SJSA1 (cell line): ENCODE data around the gene TCF7. TPM values are rescaled to one million over a fixed set of nuclear protein-coding genes. Genes with fewer than 3 reads are reported as not detected.

Experiments used
- total RNA-seq: library from RNA; depleted of rRNA; stranded (reverse); fragments of >200 nt; shearing (Covaris generic); gene quantifications from 2 replicates; pipeline ENCODE4 v1.2.3, GENCODE V29; 2014; rRNA removed

TCF7 gene
- total RNA-seq, 1 experiment from 2014 or later = 33.5 TPM

Other genes with a start within 250 kb of the TCF7 start
- gene C5orf15, start 146.1 kb upstream of the TCF7 start, total RNA-seq = 137 and 198 TPM in 2 replicates
- gene VDAC1, start 109.7 kb upstream of the TCF7 start, total RNA-seq = 369 and 432 TPM in 2 replicates
- gene SKP1, start 62.3 kb downstream of the TCF7 start, total RNA-seq = 636 and 814 TPM in 2 replicates
- gene PPP2CA, start 111.4 kb downstream of the TCF7 start, total RNA-seq = 445 and 446 TPM in 2 replicates